Activated naive CD4-positive, alpha-beta T cell treated with anti-CD3 and anti-CD28 coated beads, Interleukin-2, amount 10 ng/mL, durations not matched to agents 5 hours and 36 hours (primary cell): ENCODE measurements around the gene PNPLA6. TPM values are rescaled to one million over a fixed set of nuclear protein-coding genes. Genes with fewer than 3 reads are reported as not detected.

Source experiments
- total RNA-seq, 2 experiments: library from RNA; stranded (reverse); gene quantifications; one replicate each; pipeline ENCODE4 v1.2.3, GENCODE V29; 2021

Gene PNPLA6
- total RNA-seq: 100 to 1,000 TPM; 121 TPM

GRCh38 chr19:7535047-7535997, at the start of gene PNPLA6:
TSS of gene PNPLA6 (plus strand) at chr19:7535717. CDS start at chr19:7535789, 72 bp downstream.

DNA sequence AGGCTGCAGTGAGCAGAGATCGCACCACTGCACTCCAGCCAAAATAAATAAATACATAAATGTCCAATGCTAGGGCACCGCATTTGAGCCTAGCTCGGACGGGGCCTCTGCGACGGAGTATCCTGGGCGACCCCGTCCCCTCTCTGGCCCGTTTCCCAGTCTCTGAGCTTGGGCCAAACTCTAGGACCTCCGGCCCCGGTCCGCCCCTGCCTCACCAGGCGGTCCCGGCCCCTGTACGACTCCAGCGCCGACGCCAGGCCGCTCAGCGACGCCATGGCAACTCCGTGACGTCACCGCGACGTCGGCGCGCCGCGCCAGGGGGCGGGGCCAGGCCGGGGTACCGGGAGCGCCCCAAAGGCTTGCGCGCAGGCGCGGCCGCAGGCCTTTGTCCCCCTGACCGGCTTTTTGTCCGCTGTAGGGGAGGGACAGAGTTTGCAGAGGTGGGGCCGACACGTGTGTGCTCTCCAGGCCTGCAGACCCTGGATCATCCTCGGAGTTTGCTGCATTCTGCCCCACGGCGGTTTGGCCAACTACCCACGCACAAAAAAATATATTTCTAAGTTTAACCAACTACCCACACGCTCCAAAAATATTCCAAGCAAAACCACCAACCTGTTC, 46.7 kb upstream of the PNPLA6 start, which contains the start of gene PEX11G:
Gene PEX11G, minus strand, starts transcription at position 300 of the 618 bp plus-strand sequence. Its CDS starts 25 bp downstream, at position 275.

DNA sequence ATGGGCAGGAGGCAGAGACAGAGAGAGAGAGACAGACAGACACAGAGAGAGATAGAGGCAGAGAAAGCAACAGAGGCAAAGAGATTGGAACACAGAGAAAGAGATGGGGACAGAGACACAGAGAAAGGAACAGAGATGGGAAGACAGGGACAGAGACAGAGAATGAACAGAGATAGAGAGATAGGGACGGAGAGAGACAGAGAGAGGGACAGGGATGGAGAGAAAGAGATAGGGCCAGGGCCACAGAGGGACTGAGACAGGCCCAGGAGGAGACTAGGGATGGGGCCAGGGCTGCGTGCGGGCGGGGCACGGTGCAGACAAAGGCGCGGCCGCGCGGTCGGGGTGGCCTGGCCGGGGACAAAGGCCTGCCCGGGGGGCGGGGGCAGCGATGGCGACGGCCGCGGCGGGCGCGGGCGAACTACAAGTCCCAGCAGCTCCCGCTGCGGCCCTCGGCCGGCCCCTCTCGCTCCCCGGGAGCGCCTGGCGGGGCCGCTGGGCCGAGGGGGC, 19.8 kb upstream of the PNPLA6 start, which contains the start of gene ZNF358:
Gene ZNF358, plus strand, starts transcription at position 459 of the 507 bp plus-strand sequence. CDS start 3,140 bp downstream, outside the sequence.

DNA sequence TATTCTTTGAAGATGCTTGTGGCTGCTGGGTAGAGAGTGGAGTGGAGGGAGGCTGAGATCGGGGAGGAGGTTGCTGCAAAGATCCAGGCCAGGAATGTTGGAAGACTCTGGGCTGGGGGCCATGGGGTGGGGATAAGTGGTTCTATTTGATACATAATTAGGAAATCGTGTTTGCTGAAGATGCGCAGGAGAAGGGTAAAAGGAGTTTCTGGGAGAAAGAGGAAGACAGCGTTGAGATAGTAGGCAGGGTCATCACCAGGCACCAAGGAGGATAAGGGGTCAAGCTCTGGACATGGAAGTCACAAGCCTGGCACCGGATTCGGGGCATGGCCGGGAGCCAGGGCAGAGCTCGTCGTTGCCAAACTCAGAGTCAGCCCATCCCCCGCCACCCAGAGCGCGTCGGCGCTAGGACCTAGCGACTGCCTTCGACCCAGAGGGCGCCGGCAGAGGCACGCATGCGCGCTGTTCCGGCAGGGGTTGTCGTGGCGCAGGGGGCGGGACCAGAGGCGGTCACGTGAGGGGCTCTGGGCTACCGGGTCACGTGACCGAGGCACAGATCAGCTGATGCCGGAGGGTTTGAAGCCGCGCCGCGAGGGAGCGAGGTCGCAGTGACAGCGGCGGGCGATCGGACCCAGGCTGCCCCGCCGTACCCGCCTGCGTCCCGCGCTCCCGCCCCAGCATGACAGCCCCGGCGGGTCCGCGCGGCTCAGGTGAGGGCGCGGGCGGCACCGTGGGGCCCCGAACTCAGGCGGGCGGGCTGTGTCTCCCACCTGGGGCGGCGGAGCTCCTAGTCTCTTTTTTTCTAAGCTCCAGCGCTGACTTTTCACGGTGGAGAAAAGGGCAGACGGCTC, 13.2 kb upstream of the PNPLA6 start, which contains the start of gene MCOLN1:
Gene MCOLN1, plus strand, starts transcription at position 553 of the 851 bp plus-strand sequence. Its CDS starts 127 bp downstream, at position 680.

DNA sequence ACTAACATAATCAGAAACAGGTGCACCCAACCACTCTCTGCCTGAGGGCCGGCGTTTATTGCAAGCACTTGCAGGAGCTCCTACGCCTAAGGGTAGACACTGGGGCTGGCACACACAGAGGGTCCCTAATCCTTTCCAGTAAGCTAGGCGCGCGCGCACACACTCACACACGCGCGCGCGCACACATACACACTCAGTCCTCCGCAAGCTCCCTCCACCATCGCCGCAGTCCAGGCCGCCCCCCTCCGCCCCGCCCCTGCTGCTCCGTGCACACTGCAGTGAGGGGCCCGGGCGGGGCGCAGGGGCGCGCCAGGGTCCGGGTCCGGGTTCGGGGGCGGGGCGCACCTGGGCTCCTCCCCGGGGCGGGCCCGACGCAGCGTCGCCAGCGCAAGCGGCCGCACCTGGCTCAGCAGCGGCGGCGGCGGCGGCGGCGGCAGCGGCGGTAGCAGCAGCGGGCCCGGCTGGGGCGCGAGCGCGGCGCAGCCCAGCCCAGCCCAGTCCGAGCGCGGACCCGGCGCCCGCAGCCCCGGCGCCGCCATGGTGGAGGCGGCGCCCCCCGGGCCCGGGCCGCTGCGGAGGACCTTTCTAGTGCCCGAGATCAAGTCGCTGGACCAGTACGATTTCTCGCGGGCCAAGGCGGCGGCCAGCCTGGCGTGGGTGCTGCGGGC, 60.1 kb downstream of the PNPLA6 start, which contains the start of gene CAMSAP3:
Gene CAMSAP3, plus strand, starts transcription at position 398 of the 668 bp plus-strand sequence. Its CDS starts 140 bp downstream, at position 538.

Other genes with a start within 250 kb of the PNPLA6 start
- 1 to 10 TPM; 4.0 to 5.1 TPM for gene INSR, start 241.3 kb upstream of the PNPLA6 start, total RNA-seq
- 10 to 100 TPM; 42.5 to 52.4 TPM for gene ARHGEF18, start 186.8 kb upstream of the PNPLA6 start, total RNA-seq
- under 1 TPM; 0.58 to 0.84 TPM for gene PEX11G, start 46.7 kb upstream of the PNPLA6 start, total RNA-seq
- 1 to 10 TPM; 8.8 to 9.0 TPM for gene ZNF358, start 19.6 kb upstream of the PNPLA6 start, total RNA-seq
- gene MCOLN1, start 13.1 kb upstream of the PNPLA6 start, total RNA-seq: 10 to 100 TPM; 11.2 to 12.6 TPM
- 1 to 10 TPM in 1 of 2 experiments, under 1 TPM in 1; 0.86 to 1.7 TPM for gene CAMSAP3, start 60.1 kb downstream of the PNPLA6 start, total RNA-seq
- gene XAB2, start 93.8 kb downstream of the PNPLA6 start, total RNA-seq: 10 to 100 TPM; 44.5 to 47.4 TPM
- gene PET100, start 94.1 kb downstream of the PNPLA6 start, total RNA-seq: 100 to 1,000 TPM; 128 to 140 TPM
- gene PCP2, start 98.0 kb downstream of the PNPLA6 start, total RNA-seq: 1 to 10 TPM; 2.9 to 3.0 TPM
- gene STXBP2, start 101.4 kb downstream of the PNPLA6 start, total RNA-seq: 100 to 1,000 TPM; 161 to 167 TPM
- gene RETN, start 133.3 kb downstream of the PNPLA6 start, total RNA-seq: under 1 TPM in 1 of 2 experiments, not detected in 1; 0.88 TPM
- gene MCEMP1, start 141.4 kb downstream of the PNPLA6 start, total RNA-seq: not detected
- 10 to 100 TPM; 87.8 to 89.7 TPM for gene TRAPPC5, start 145.1 kb downstream of the PNPLA6 start, total RNA-seq
- not detected for gene FCER2, start 166.4 kb downstream of the PNPLA6 start, total RNA-seq
- gene CLEC4G, start 196.4 kb downstream of the PNPLA6 start, total RNA-seq: not detected
- gene CD209, start 211.8 kb downstream of the PNPLA6 start, total RNA-seq: not detected
- not detected for gene CLEC4M, start 227.5 kb downstream of the PNPLA6 start, total RNA-seq